Measurements from ENCODE around the gene CCDC107.

Gene CCDC107

DNA sequence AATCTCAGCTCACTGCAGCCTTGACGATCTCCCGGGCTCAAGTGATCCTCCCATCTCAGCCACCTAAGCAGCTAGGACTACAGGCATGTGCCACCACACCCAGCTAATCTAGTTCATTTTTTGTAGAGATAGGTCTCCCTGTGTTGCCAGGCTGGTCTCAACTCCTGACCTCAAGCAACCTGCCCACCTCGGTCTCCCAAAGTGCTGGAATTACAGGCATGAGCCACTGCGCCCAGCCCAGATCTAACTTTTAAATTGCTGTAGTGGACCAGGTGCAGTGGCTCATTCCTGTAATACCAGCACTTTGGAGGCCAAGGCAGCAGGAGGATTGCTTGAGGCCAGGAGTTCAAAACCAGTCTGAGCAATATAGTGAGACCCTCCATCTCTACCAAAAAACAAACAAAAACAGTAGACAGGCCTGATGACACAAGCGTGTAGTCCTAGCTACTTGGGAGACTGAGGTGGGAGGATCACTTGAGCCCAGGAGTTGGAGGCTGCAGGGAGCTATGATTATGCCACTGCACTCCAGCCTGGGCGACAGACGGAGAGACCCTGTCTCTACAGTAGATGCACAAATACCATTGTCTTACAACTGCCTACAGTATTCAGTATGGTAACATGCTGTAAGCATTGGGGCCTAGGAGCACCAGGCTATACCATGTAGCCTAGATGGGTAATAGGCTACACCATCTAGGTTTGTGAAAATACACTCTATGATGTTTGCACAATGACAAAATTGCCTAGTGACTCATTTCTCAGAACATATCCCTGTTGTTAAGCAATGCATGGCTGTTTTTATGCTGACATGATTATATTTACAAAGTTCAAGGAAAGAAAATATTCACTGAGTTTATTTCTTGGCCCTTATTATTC lies 5.9 kb upstream of the CCDC107 start:
- no peak for DNase-seq (ENCODE audit: low spot score)
- Histone ChIP-seq H3K4me3 (no peak overlapping the region), H3K27ac (no peak overlapping the region)
- TF ChIP-seq, protein P1, sequence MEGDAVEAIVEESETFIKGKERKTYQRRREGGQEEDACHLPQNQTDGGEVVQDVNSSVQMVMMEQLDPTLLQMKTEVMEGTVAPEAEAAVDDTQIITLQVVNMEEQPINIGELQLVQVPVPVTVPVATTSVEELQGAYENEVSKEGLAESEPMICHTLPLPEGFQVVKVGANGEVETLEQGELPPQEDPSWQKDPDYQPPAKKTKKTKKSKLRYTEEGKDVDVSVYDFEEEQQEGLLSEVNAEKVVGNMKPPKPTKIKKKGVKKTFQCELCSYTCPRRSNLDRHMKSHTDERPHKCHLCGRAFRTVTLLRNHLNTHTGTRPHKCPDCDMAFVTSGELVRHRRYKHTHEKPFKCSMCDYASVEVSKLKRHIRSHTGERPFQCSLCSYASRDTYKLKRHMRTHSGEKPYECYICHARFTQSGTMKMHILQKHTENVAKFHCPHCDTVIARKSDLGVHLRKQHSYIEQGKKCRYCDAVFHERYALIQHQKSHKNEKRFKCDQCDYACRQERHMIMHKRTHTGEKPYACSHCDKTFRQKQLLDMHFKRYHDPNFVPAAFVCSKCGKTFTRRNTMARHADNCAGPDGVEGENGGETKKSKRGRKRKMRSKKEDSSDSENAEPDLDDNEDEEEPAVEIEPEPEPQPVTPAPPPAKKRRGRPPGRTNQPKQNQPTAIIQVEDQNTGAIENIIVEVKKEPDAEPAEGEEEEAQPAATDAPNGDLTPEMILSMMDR (IDR thresholded peaks at IDR 0.05): no peak

DNA sequence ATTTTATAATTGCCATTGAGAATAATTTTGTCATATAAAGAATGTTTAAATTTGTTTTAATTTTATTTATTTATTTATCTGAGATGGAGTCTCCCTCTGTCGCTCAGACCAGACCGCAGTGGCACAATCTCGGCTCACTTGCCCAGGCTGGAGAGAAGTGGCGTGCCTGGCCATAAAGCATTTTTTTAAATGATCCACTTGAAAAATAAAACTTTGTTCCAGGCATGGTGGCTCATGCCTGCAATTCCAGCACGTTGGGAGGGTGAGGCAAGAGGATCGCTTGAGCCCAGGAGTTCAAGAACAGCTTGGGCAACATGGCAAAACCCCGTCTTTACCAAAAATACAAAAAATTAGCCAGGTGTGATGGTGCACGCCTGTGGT lies 5.3 kb upstream of the CCDC107 start:
- Histone ChIP-seq H3K4me3 (no peak overlapping the region), H3K27ac (no peak overlapping the region)
- no peak for DNase-seq (ENCODE audit: low spot score)
- TF ChIP-seq, protein P1 (IDR thresholded peaks at IDR 0.05): no peak

DNA sequence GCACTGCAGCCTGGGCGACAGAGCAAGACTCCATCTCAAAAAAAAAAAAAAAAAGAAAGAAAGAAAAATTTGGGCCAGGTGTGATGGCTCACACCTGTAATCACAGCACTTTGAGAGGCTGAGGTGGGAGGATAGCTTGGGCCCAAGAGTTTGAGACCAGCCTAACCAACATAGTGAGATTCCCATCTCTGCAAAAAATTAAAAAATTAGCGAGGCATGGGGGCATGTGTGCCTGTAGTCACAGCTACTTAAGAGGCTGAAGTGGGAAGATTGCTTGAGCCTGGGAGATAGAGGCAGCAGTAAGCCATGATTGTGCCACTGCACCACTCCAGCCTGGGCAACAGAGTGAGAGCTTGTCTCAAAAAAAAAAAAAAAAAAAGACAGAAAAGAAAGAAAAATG lies 4.5 kb upstream of the CCDC107 start:
- TF ChIP-seq, protein P1 (IDR thresholded peaks at IDR 0.05): no peak
- DNase-seq (ENCODE audit: low spot score): no peak
- no peak overlapping the region for H3K27ac ChIP-seq
- H3K4me3 ChIP-seq: no peak overlapping the region

GRCh38 chr9:35656348-35656747 lies 1.7 kb upstream of the CCDC107 start:
- H3K27ac ChIP-seq: peak overlapping the region; percentile 99
- no peak for DNase-seq (ENCODE audit: low spot score)

DNA sequence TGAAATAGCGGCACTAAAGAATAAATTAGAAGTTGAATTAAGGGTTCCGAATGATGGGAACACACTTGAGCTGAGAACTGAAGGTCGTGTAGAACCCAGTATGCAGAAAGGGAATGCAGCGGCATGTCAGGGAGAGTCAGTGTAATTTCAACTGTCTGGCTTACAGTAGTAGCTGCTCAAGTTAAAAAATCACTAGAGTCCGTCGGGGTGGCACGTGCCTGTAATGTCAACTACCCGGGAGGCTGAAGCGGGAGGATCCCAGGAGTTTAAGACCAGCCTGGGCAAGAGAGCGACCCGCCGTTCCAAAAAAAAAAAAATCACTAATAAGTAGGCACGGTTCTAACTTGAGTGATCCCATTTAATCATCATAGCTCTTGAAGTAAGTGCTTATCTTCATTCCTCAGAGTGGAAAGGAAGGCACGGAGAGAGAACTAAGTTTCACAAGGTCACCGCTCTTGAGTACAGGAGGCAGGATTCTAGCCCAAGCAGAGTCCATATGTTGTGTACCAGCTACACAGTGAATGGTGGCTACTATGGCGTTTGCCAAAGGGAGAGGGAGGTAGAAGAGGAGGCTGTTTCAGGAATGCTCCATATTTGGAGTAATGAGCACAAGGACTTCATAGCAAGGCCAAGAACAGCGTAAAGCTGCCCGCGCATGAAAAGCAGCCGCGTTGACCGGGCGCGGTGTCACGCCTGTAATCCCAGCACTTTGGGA lies 1.1 kb upstream of the CCDC107 start:
- TF ChIP-seq, protein P1 (IDR thresholded peaks at IDR 0.05): no peak
- H3K27ac ChIP-seq: peak overlapping the region; percentile 99
- peak overlapping the region; percentile 95 for H3K4me3 ChIP-seq
- DNase-seq (ENCODE audit: low spot score): no peak

More at GRCh38 chr9:35656348-35656747, 1.7 kb upstream of the CCDC107 start:
- TF ChIP-seq, protein P1 (IDR thresholded peaks at IDR 0.05): no peak
- no peak overlapping the region for H3K4me3 ChIP-seq

DNA sequence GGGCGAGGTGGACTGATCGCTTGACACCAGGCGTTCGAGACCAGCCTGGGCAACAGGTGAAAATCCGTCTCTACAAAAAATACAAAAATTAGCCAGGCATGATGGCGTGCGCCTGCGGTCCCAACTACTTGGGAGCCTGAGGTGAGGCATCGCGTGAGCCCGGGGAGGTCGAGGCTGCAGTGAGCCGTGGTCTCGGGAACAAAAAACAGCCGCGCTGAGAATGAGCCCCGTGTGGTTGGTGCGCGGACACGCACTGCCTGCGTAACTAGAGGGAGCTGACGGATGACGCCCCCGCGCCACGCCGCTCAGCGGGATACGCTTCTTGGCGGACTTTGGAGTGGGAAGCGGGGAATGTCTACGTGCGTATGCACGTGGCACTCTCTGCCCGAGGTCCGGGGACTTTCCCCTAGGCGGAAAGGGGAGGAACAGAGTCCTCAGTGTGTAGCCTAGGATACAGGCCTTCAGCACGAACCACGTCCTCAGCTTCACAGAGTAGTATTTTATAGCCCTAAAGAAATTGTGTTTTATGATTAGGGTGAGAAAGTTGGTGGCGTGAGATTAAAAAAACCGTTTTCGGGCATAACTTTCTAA lies 451 bp upstream of the CCDC107 start, which contains the start of gene RMRP:
RMRP (minus strand) TSS at position 474 of the 591 bp plus-strand sequence.
- Histone ChIP-seq H3K27ac (peak within 1 kb of the TSS; percentile 99), H3K4me3 (peak within 1 kb of the TSS; percentile 95)
- TF ChIP-seq, protein P1 (IDR thresholded peaks at IDR 0.05): no peak
- DNase-seq (ENCODE audit: low spot score): peak; percentile 99

All from coronary artery (tissue), 2 donors.